Measurements from ENCODE around the gene ZNF182.

- TF ChIP-seq CTCF (IDR thresholded peaks at IDR 0.05) (no peak), EZH2 (IDR thresholded peaks at IDR 0.05) (no peak), EZH2phosphoT487 (IDR thresholded peaks at IDR 0.05) (no peak)
These were observed 76.6 kb downstream of the ZNF182 start for GRCh38 chrX:47927212-47927611.
